Common myeloid progenitor, CD34-positive (primary cell): ENCODE measurements around the gene OTOP3.

Experiments used
- CTCF ChIA-PET: fragments of 350-600 bp; sonication (Branson Sonifier 250); formaldehyde crosslinking; loops from one replicate; lab custom pipeline; 2021; ENCODE audit warnings: antibody characterized with exemption; lab: Charles Lee
- POLR2A ChIA-PET: fragments of 350-600 bp; sonication (Branson Sonifier 250); formaldehyde crosslinking; loops from one replicate; lab custom pipeline; 2021; ENCODE audit warnings: antibody characterized with exemption; lab: Charles Lee
- DNase-seq, 3 donors: peaks; one replicate each; pipeline versions ENCODE4 v3.0.0 to v3.0.0-alpha.2; 2013
- H3K27ac ChIP-seq, 2 experiments: 1 replicate in 1 of 2; 2 replicates in 1 of 2; pipeline ENCODE4 v1.7.0; 2013; ENCODE audit warnings: inconsistent platforms in 2 of 2, low read length in 2 of 2, mild to moderate bottlenecking in 2 of 2, low read depth in 1 of 2, moderate library complexity in 1 of 2; ENCODE audit not compliant: severe bottlenecking in 2 of 2, insufficient read depth in 1 of 2, poor library complexity in 1 of 2
- H3K27me3 ChIP-seq, 5 experiments: replicated peaks in 2 of 5; 1 replicate in 3 of 5; 2 replicates in 2 of 5; pipeline versions ENCODE4 v1.6.1 to v1.7.0; 2013; ENCODE audit warnings: low read length in 4 of 5, mild to moderate bottlenecking in 2 of 5, moderate library complexity in 2 of 5, inconsistent platforms in 1 of 5; ENCODE audit not compliant: insufficient read depth in 5 of 5, control insufficient read depth in 4 of 5
- H3K36me3 ChIP-seq, 4 experiments: 1 replicate in 2 of 4; 2 replicates in 2 of 4; pipeline versions ENCODE4 v1.6.1 to v1.7.0; 2013; ENCODE audit warnings: low read length in 3 of 4, control low read depth in 1 of 4, mild to moderate bottlenecking in 1 of 4; ENCODE audit not compliant: control insufficient read depth in 4 of 4, insufficient read depth in 4 of 4
- H3K4me1 ChIP-seq, 4 experiments: 1 replicate in 3 of 4; 2 replicates in 1 of 4; pipeline versions ENCODE4 v1.6.1 to v1.7.1; 2013; ENCODE audit warnings: low read length in 3 of 4, mild to moderate bottlenecking in 3 of 4, control low read depth in 1 of 4, inconsistent platforms in 1 of 4, moderate library complexity in 1 of 4; ENCODE audit not compliant: control insufficient read depth in 4 of 4, insufficient read depth in 4 of 4; ENCODE audit errors: control extremely low read depth in 1 of 4
- H3K4me3 ChIP-seq, 7 experiments: 1 replicate in 4 of 7; 2 replicates in 3 of 7; pipeline versions ENCODE4 v1.5.1 to v1.7.0; 2013; ENCODE audit warnings: mild to moderate bottlenecking in 7 of 7, low read length in 6 of 7, moderate library complexity in 6 of 7, inconsistent platforms in 2 of 7, low read depth in 2 of 7, control low read depth in 1 of 7; ENCODE audit not compliant: insufficient read depth in 4 of 7, control insufficient read depth in 1 of 7; ENCODE audit errors: extremely low read depth in 1 of 7
- H3K9me3 ChIP-seq, 5 experiments: 1 replicate in 4 of 5; 2 replicates in 1 of 5; pipeline versions ENCODE4 v1.6.1 to v1.7.1; 2013; ENCODE audit warnings: low read length in 4 of 5, mild to moderate bottlenecking in 2 of 5, inconsistent platforms in 1 of 5, low read depth in 1 of 5, moderate library complexity in 1 of 5; ENCODE audit not compliant: control insufficient read depth in 4 of 5, insufficient read depth in 2 of 5; ENCODE audit errors: control extremely low read depth in 1 of 5
- WGBS: methylation state at CpG from one replicate; pipeline ENCODE4 v1.1.5; 2013; ENCODE audit not compliant: insufficient coverage; 5-methylcytosine and 5-hydroxymethylcytosine counted together

The OTOP3 gene

DNA sequence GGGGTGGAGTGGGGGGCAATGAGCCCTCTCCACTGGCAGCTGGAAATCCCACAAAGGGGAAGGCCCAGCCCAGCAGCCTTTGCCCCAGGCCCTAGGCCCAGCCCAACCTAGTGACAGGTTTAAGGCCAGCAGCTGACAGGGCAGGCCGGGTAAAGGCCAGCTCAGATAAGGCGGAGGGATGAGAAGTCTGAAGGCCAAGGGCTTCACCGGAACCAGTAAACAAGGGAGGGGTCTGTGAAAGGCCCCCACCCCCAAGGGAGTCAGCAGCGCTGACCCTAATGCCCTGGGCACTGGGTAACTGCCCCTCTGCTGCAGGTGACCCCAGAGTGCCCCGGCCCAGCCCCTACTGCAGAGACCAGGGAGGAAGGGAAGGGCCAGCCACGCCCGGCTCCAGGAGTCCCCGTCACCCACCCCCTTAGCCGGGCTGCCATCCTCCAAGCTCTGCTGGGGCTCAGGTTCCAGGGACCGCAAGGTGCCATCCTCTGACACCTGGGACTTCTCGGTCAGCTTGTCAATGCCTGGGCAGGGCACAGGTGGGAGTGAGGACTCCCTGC lies 17.5 kb downstream of the OTOP3 start:
- Histone ChIP-seq H3K27me3 (peaks cover 0 to 4% (median 0%) of the 10 kb centered on the region in 5 experiments), H3K9me3 (peaks cover 0 to 4% (median 0%) of the 10 kb centered on the region in 5 experiments), H3K4me3 (no peak overlapping the region), H3K27ac (no peak overlapping the region), H3K36me3 (no peaks in the 10 kb centered on the region), H3K4me1 (no peaks in the 10 kb centered on the region)
- POLR2A ChIA-PET: no interaction called here
- no peak for DNase-seq
- 89% methylated on average over 10 of the region's 11 CpGs for WGBS
- CTCF ChIA-PET: interaction anchor here (0.5 to 1.0 kb wide), 3 partner anchors 20 to 135 kb away, joined by 3 read pairs; no protein-coding TSS in a partner anchor

DNA sequence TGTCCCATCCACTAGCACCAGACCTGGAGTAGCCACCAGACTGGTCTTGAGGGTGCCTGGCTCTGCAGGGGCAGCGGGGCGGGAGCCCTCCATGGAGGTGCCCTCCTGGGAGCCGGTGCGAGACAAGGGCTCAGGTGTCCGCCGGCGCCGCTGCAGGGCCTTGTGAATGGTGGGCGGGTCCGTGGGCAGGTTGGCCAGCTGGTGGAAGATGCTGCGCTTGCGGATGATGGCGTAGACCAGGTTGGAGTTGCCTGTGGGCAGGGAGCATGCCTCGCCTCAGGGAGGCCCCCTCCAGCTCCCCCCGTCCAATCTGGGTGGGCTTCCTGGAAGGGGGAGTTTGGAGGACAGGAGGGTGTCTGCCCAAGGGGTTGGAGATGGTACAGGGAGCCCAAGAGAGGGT lies 18.4 kb downstream of the OTOP3 start:
- CTCF ChIA-PET: interaction anchor here (0.9 kb wide), 1 partner anchor 40 kb away, joined by 3 read pairs; no protein-coding TSS in a partner anchor
- H3K4me1 ChIP-seq: no peaks in the 10 kb centered on the region
- WGBS: 94% methylated on average over 15 of the region's 15 CpGs
- POLR2A ChIA-PET: no interaction called here
- H3K9me3 ChIP-seq: peaks cover 0 to 4% (median 0%) of the 10 kb centered on the region in 5 experiments
- H3K36me3 ChIP-seq: no peaks in the 10 kb centered on the region
- H3K27me3 ChIP-seq: peaks cover 0 to 4% (median 0%) of the 10 kb centered on the region in 5 experiments
- H3K4me3 ChIP-seq: no peak overlapping the region
- DNase-seq: no peak
- H3K27ac ChIP-seq: no peak overlapping the region

DNA sequence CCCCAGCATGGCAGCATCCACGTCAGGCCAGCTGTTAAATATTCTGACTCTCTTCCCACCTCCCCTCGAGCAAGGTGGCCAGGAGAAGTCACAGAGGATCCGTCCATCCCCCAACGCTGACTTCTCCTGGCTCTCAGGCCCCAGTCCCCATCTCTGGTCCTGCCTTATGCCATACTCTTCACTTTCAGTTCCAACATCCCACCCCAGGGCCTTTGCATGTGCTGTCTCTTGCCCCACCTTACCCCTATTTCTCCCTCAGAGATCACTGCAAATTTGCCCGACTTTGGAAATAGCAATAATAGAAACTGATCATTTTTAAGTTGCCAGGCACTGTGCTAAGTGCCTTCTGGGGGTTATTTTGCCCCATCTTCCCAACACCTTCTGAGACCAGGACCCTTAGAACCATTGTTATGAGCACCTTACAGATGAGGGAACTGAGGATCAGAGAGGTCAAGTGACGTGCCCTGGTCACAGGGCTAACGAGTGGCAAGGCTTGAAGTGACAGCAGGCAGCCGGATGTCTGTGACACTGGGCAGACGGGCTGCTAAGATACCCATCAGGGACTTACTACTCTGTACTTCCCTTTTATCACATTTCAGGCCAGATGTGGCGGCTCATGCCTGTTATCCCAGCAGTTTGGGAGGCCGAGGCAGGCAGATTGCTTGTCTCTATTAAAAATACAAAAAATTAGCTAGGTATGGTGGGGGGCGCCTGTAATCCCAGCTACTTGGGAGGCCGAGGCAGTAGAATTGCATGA lies 19.1 kb downstream of the OTOP3 start:
- CTCF ChIA-PET: interaction anchor here (0.7 to 4.9 kb wide), 4 partner anchors 8 to 41 kb away, joined by 3 to 64 read pairs (median 3); partner anchors contain the start of genes OTOP2 and USH1G
- H3K4me1 ChIP-seq: no peaks in the 10 kb centered on the region
- peaks cover 0 to 4% (median 0%) of the 10 kb centered on the region in 5 experiments for H3K9me3 ChIP-seq
- no peak overlapping the region for H3K4me3 ChIP-seq
- DNase-seq: peak in 2 of 3 donors; percentile 58 to 68
- 78% methylated on average over 12 of the region's 13 CpGs for WGBS
- no peaks in the 10 kb centered on the region for H3K36me3 ChIP-seq
- POLR2A ChIA-PET: no interaction called here
- no peak overlapping the region for H3K27ac ChIP-seq
- H3K27me3 ChIP-seq: peaks cover 0 to 4% (median 2%) of the 10 kb centered on the region in 5 experiments

DNA sequence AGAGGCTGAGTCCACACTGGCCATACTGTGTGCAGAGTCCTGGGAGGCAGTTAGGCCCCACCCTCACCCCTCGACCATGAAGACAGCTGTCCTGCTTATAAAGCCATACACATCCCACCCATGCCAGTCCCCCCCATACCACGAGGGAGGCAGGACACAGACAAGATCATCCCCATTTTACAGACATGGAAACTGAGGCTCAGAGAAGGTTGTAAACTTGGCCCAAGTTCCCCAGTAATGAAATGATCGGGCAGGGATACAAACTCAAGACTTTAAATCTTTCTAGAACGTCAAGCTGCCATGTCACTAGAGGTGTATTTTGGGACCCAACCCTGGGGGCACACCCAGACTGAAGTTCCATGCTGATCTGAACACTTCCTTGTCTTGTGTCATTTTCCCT lies 20.4 kb downstream of the OTOP3 start:
- 96% methylated on average over 4 of the region's 4 CpGs for WGBS
- peaks cover 0 to 4% (median 0%) of the 10 kb centered on the region in 5 experiments for H3K9me3 ChIP-seq
- no peak for DNase-seq
- CTCF ChIA-PET: interaction anchor here (0.7 to 4.9 kb wide), 8 partner anchors 9 to 49 kb away, joined by 3 to 64 read pairs (median 4); partner anchors contain the start of genes OTOP2 and USH1G
- peaks cover 0 to 6% (median 3%) of the 10 kb centered on the region in 4 experiments for H3K4me1 ChIP-seq
- H3K36me3 ChIP-seq: no peaks in the 10 kb centered on the region
- POLR2A ChIA-PET: no interaction called here
- H3K4me3 ChIP-seq: no peak overlapping the region
- H3K27ac ChIP-seq: no peak overlapping the region
- peaks cover 0 to 4% (median 2%) of the 10 kb centered on the region in 5 experiments for H3K27me3 ChIP-seq

DNA sequence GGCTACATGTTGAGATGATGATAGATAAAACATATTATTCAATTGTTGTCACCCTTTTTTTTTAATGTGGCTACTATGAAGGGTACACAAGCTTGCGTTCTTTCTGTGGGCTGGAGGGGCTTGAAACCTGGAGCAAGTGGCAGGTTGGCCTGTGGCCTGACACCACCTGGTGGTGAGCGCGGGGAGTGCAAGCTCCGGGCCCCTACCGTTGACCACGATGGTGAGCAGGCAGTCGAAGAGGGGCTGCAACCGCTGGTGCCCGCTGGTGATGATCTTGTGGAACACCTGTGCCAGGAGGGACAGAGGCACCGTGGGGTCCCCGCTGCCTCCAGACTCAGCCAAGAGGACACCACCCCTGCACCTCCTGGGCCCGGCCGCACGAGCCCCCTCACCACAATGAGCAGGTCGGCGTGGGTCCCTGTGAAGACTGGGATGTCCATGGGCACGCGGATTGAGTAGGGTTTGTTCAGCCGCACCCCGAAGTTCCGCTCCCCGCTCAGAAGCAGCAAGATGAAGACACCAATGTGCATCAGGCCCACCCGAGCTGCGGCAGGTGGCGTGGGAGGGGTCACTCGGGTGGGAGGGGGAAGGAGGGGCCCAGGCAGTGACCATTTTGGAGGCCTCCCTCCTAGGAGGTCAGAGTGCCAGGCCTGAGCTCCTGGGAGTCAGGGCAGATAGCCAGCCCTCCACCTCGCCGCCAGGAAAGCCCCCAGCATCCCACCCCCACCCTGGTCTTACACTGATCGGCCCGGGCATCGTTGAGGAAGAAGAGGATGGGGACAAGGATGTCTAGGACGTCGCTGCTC lies 22.4 kb downstream of the OTOP3 start:
- no peak overlapping the region for H3K4me3 ChIP-seq
- no peaks in the 10 kb centered on the region for H3K36me3 ChIP-seq
- ChIA-PET POLR2A (no interaction called here), CTCF (interaction anchor here (0.7 to 8.9 kb wide), 19 partner anchors 9 to 243 kb away, joined by 3 to 154 read pairs (median 6); partner anchors contain the start of genes CDR2L, HID1, MRPL58 and OTOP2)
- 46% methylated on average over 28 of the region's 33 CpGs for WGBS
- no peak overlapping the region for H3K27ac ChIP-seq
- H3K27me3 ChIP-seq: peaks cover 0 to 2% (median 2%) of the 10 kb centered on the region in 5 experiments
- H3K4me1 ChIP-seq: peaks cover 0 to 6% (median 3%) of the 10 kb centered on the region in 4 experiments
- H3K9me3 ChIP-seq: peaks cover 0 to 4% (median 0%) of the 10 kb centered on the region in 5 experiments
- DNase-seq: peak; percentile 65 to 80 (median 74)

DNA sequence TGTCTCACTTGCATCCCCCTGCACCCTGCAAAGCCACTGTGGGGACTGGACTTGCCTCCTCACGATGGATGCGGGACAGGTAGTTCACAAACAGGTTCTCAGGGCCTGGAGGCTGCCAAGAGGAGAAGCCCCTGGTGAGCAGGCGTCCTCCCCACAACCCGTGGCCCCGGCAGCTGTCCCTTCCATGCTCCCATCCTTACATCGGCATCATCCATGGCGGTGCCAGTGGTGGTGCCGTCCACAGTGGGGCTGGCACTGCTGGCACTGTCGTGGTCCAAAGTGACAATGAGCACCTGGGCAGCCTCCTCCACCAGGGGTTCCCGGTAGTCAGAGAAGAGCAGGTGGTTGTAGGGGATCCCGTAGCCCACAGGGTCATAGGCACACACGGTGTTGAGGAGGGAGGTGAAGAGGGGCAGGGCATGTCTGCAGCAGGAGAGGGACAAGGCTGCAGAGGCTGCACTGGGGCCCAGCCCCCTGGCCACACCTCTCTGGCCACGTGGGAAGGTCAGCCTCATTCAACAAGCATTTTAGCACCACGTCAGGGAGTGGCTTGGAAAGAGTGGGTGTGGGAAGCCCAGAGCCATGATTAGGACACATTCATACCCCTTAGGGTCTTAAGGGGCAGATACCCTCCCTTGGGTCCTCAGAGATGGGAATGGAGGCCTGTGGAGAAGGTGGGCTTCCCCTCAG lies 24.3 kb downstream of the OTOP3 start:
- Histone ChIP-seq H3K27ac (no peak overlapping the region), H3K4me1 (peaks cover 0 to 6% (median 3%) of the 10 kb centered on the region in 4 experiments), H3K9me3 (peaks cover 0 to 4% (median 0%) of the 10 kb centered on the region in 5 experiments), H3K4me3 (no peak overlapping the region), H3K36me3 (no peaks in the 10 kb centered on the region), H3K27me3 (peaks cover 0 to 4% (median 2%) of the 10 kb centered on the region in 5 experiments)
- no peak for DNase-seq
- 95% methylated on average over 4 of the region's 14 CpGs for WGBS
- CTCF ChIA-PET: interaction anchor here (0.6 to 8.9 kb wide), 32 partner anchors 9 to 246 kb away, joined by 3 to 154 read pairs (median 6); partner anchors contain the start of genes CDR2L, HID1, MRPL58 and NT5C
- POLR2A ChIA-PET: interaction anchor here (2.3 kb wide), 1 partner anchor 53 kb away, joined by 8 read pairs; the partner anchor contains the start of gene MRPL58
